Gastroesophageal sphincter (tissue), 3 donors: ENCODE measurements around the gene SNED1.

ENCODE experiments used
- CTCF ChIP-seq, 4 experiments: fragments of 200-600 bp in 2 of 4; fragments of 450-650 bp in 2 of 4; sonication (generic) in 1 of 4; IDR thresholded peaks; one replicate each; pipeline ENCODE4 v1.5.1; 2017 to 2019; ENCODE audit warnings: antibody characterized with exemption in 4 of 4, mild to moderate bottlenecking in 2 of 4, moderate library complexity in 2 of 4
- EP300 ChIP-seq: sonication (generic); formaldehyde crosslinking; IDR thresholded peaks from one replicate; pipeline ENCODE4 v1.6.1; 2017; ENCODE audit warnings: antibody characterized with exemption, mild to moderate bottlenecking
- POLR2A ChIP-seq, 2 donors: fragments of 450-650 bp; IDR thresholded peaks; one replicate each; pipeline ENCODE4 v1.6.1; 2017; ENCODE audit warnings: antibody characterized with exemption in 2 of 2, mild to moderate bottlenecking in 2 of 2, moderate library complexity in 1 of 2
- POLR2AphosphoS5 ChIP-seq: sonication (generic); formaldehyde crosslinking; IDR thresholded peaks from one replicate; pipeline ENCODE4 v1.6.1; 2017; ENCODE audit warnings: antibody characterized with exemption

- TF ChIP-seq CTCF (IDR thresholded peaks at IDR 0.05) (no peak), EP300 (no peak), POLR2A (IDR thresholded peaks at IDR 0.05) (no peak), POLR2AphosphoS5 (no peak)
Measured at GRCh38 chr2:240987588-240987987, 10.8 kb upstream of the SNED1 start.
